Measurements from ENCODE around the gene PPP1CC. TPM values are rescaled to one million over a fixed set of nuclear protein-coding genes. Genes with fewer than 3 reads are reported as not detected.

The PPP1CC gene
- polyA plus RNA-seq, 1 of the 3 experiments (the other 2 are of a cell fraction), result 62.0 TPM

- Histone ChIP-seq H3K27me3 (ENCODE audit: insufficient read depth) (no peaks in the 10 kb centered on the region), H3K27ac (ENCODE audit: low read depth in 2 of 2, low read length in 1 of 2) (no peak overlapping the region), H3K9me3 (no peaks in the 10 kb centered on the region), H2AFZ (ENCODE audit: low read depth) (no peak overlapping the region), H3K79me2 (ENCODE audit: insufficient read depth) (no peaks in the 10 kb centered on the region), H3K9me2 (no peaks in the 10 kb centered on the region), H4K20me1 (ENCODE audit: insufficient read depth) (no peaks in the 10 kb centered on the region), H3F3A (replicated peaks; ENCODE audit: insufficient read depth) (no peaks in the 10 kb centered on the region), H3K4me2 (no peak overlapping the region), H3K9ac (no peak overlapping the region), H3K4me1 (ENCODE audit: control insufficient read depth in 1 of 2, insufficient read depth in 2 of 2, low read depth in 1 of 2, low read length in 1 of 2) (no peaks in the 10 kb centered on the region), H3K4me3 (ENCODE audit: low read depth in 2 of 2, low read length in 1 of 2) (no peak overlapping the region), H3K36me3 (replicated peaks in 1 of 2; ENCODE audit: control insufficient read depth in 1 of 2, insufficient read depth in 2 of 2, low read length in 1 of 2) (no peaks in the 10 kb centered on the region)
- no peak for DNase-seq
- 51% methylated on average over 7 of the region's 7 CpGs for WGBS (ENCODE audit: low lambda C conversion rate)
- ChIA-PET POLR2A (no interaction called here), CTCF (interaction anchor here (1.2 kb wide), 1 partner anchor 18 kb away, joined by 5 read pairs; no protein-coding TSS in a partner anchor)
- no peak for TF ChIP-seq USF1 (IDR thresholded peaks at IDR 0.05; ENCODE audit: borderline replicate concordance, low read depth)
- no peak for TF ChIP-seq USF2 (IDR thresholded peaks at IDR 0.05; ENCODE audit: borderline replicate concordance, low read depth, low read length)
- TF ChIP-seq GATA2 (CRISPR knock-in tag; IDR thresholded peaks at IDR 0.05), result no peak
Measured at GRCh38 chr12:110786012-110786411, 43.3 kb upstream of the PPP1CC start.

- H3K36me3 ChIP-seq (replicated peaks in 1 of 2; ENCODE audit: control insufficient read depth in 1 of 2, insufficient read depth in 2 of 2, low read length in 1 of 2), result no peaks in the 10 kb centered on the region
- no peak overlapping the region for H3K4me3 ChIP-seq (ENCODE audit: low read depth in 2 of 2, low read length in 1 of 2)
- CTCF ChIA-PET, result interaction anchor here (0.9 kb wide), 1 partner anchor 103 kb away, joined by 3 read pairs; no protein-coding TSS in a partner anchor
- whole genome bisulfite sequencing (ENCODE audit: low lambda C conversion rate), result 76% methylated on average over 5 of the region's 7 CpGs
- H3K4me1 ChIP-seq (ENCODE audit: control insufficient read depth in 1 of 2, insufficient read depth in 2 of 2, low read depth in 1 of 2, low read length in 1 of 2), result no peaks in the 10 kb centered on the region
- H4K20me1 ChIP-seq (ENCODE audit: insufficient read depth), result no peaks in the 10 kb centered on the region
- no peaks in the 10 kb centered on the region for H3K9me2 ChIP-seq
- no peak overlapping the region for H2AFZ ChIP-seq (ENCODE audit: low read depth)
- no peak for DNase-seq
- no peak for TF ChIP-seq ZBTB33 (IDR thresholded peaks at IDR 0.05; ENCODE audit: borderline replicate concordance, low read depth)
- TF ChIP-seq SIN3A (IDR thresholded peaks at IDR 0.05; ENCODE audit: borderline replicate concordance, low read depth, low read length), result no peak
- TF ChIP-seq IRF3 (IDR thresholded peaks at IDR 0.05; ENCODE audit: low read depth, low read length), result no peak
- TF ChIP-seq CHD2 (IDR thresholded peaks at IDR 0.05; ENCODE audit: low read length, partially characterized antibody), result no peak
- no peak for TF ChIP-seq RXRA (IDR thresholded peaks at IDR 0.05; ENCODE audit: borderline replicate concordance, low read depth)
- no peak for TF ChIP-seq CTCF (IDR thresholded peaks at IDR 0.05)
- no peak for TF ChIP-seq TCF12 (IDR thresholded peaks at IDR 0.05)
- TF ChIP-seq TAF1 (IDR thresholded peaks at IDR 0.05; ENCODE audit: borderline replicate concordance, low read depth, low read length), result no peak
- TF ChIP-seq MXI1 (IDR thresholded peaks at IDR 0.05; ENCODE audit: low read depth, low read length), result no peak
- no peak for TF ChIP-seq MEF2A (IDR thresholded peaks at IDR 0.05; ENCODE audit: borderline replicate concordance, low read depth)
- TF ChIP-seq GABPA (IDR thresholded peaks at IDR 0.05; ENCODE audit: low read depth), result no peak
- TF ChIP-seq TEAD4 (IDR thresholded peaks at IDR 0.05; ENCODE audit: borderline replicate concordance, insufficient read depth), result no peak
- no peak for TF ChIP-seq EZH2phosphoT487 (IDR thresholded peaks at IDR 0.05; ENCODE audit: borderline replicate concordance, low read depth)
- no peak for TF ChIP-seq FOXM1 (IDR thresholded peaks at IDR 0.05; ENCODE audit: low read depth)
- H3K9me3 ChIP-seq, result no peaks in the 10 kb centered on the region
- H3K27me3 ChIP-seq (ENCODE audit: insufficient read depth), result no peaks in the 10 kb centered on the region
- H3F3A ChIP-seq (replicated peaks; ENCODE audit: insufficient read depth), result no peaks in the 10 kb centered on the region
- H3K79me2 ChIP-seq (ENCODE audit: insufficient read depth), result no peaks in the 10 kb centered on the region
- POLR2A ChIA-PET, result interaction anchor here (0.6 kb wide), 1 partner anchor 19 kb away, joined by 4 read pairs; no protein-coding TSS in a partner anchor
- no peak overlapping the region for H3K9ac ChIP-seq
- H3K27ac ChIP-seq (ENCODE audit: low read depth in 2 of 2, low read length in 1 of 2), result no peak overlapping the region
- no peak overlapping the region for H3K4me2 ChIP-seq
Measured at GRCh38 chr12:110785240-110785639, 42.5 kb upstream of the PPP1CC start.

Data from SK-N-SH (cell line).